NCI-H446 treated with DMSO at 0.1 percent for 48 hours (cell line): ENCODE results near the gene FXYD1.
A peak's percentile ranks its signal among the peaks of the same experiment; 100 is the strongest.

ENCODE experiments used
- DNase-seq: peaks from one replicate; lab custom pipeline; 2025; lab: John Stamatoyannopoulos, UW

FXYD1 gene

GRCh38 chr19:35107545-35107944 is 31.1 kb upstream of the FXYD1 start:
- DNase-seq = no peak

DNA sequence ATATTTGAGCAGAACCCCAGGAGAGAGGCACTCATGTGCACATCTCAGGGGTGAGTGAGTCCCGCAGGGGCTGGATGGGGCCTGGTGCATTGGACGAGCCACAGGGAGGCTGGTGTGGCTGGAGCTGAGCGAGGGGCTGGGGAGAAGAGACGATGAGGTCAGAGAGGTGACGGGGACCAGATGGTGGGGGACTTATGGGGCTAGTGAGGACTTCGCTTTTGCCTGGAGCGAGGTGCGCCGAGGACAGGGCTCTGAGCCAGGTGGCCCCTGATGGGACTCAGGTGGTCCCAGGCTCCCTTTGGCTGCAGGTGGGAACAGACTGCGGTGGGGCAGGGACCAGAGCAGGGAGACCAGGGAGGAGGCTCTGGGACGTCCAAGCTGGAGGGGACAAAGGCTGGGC is 29.9 kb upstream of the FXYD1 start:
- no peak for DNase-seq

- DNase-seq = no peak
Observed at GRCh38 chr19:35109395-35110112, 29.1 kb upstream of the FXYD1 start.

DNA sequence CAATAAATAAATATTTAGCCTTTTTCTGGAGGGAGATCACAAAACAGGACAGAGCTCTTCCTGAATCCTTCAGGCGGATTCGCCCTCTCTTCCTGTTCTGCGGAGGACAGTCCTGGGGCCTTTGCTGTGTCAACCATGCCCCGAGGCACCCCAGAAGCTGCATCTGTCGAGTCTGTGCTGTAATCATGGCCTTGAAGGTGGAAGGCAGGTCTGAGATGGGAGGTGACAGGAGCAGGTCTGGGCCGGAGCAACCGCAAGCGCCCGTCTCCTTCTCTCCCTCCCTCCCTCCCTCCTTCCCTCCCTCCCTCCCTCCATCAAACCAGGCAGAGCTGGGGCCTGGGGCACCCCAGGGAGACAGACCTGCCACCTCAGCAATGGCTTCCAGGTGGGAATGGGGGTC is 27.6 kb upstream of the FXYD1 start:
- DNase-seq = no peak

DNA sequence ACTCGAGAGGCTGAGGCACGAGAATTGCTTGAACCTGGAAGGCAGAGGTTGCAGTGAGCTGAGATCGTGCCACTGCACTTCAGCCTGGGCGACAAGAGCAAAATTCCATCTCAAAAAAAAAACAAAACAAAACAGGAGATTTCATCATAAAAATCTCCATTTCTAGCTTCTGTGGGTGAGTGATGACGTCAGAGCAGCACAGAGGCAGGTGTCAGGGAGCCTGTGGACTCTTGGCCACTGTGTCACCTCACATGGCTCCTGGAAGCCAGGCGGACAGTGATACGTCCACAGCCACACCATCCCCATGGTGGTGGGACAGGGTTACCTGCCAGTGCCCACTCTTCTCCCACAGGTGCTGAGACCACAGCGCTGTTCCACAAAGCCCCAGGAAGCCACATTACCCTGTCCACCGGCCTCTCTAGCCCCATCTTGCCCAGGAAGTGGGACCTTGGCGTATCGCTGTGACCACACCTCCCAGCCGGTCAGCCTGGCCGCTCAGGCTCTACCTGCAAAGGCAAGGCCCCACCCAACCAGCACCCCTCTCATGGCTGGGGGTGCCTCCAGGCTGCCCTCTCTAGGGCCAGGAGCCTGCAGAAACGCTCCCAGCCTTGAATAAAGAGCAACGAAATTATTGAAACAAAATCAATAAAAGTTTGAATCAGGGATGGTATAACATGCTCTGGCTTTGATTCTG is 25.5 kb upstream of the FXYD1 start:
- no peak for DNase-seq

GRCh38 chr19:35114353-35115176 is 24.1 kb upstream of the FXYD1 start:
- DNase-seq = no peak

- no peak for DNase-seq
Observed at GRCh38 chr19:35115177-35115951, 23.3 kb upstream of the FXYD1 start, which contains the start of gene FXYD3. Gene FXYD3 (plus strand): TSS chr19:35115823. CDS start chr19:35119377, 3,554 bp downstream.

DNA sequence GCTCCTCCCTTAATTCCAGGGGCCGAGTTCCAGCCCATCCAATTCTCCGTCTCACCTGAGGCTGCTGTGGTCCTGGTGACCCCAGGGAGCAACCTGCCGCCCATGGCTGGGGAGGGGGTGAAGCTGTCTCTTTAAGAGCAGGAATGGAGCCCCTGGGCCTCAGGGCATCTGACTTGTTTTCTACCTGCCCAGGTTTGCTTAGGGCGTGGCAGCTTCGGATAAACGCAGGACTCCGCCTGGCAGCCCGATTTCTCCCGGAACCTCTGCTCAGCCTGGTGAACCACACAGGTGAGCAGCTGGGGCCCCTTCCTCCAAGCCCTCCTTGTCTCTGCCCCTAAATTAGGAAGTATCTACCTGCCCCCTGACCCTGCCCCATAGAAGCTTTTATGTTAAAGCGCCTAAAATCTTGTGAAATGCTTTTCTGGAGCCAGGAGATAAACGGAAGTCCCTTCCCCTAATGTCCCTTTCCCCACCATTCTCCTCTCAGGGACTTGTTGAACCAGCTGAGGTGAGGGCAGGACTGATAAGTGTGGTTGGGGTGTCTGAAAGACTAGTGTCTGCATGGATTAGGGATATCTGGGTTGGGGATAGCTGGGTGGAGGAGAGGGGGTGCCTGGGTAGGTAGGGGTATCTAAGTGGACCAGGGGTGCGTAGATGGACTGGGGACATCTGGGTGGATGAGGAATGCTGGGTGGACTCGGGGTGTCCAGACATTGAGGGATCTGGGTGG is 22.4 kb upstream of the FXYD1 start:
- DNase-seq = no peak

DNA sequence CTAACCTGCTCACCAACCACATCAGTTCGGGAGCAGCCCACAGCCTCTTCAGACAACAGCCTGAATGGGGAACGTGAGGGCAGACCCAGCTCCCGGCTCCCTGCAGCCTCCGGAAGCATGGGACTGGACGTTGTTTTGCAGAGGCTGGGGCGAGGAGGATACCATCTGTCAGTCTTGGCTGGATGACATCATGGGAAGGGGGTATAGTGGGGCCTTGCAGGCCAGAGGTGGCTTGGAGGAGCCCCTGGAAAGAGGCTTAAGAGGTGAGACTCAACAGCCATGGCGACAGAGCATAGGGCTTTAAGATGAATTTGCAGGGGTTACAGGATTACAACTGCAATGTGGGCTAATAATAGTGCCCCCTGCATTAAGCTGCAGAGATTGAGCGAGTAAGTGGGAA is 21.5 kb upstream of the FXYD1 start:
- no peak for DNase-seq

DNA sequence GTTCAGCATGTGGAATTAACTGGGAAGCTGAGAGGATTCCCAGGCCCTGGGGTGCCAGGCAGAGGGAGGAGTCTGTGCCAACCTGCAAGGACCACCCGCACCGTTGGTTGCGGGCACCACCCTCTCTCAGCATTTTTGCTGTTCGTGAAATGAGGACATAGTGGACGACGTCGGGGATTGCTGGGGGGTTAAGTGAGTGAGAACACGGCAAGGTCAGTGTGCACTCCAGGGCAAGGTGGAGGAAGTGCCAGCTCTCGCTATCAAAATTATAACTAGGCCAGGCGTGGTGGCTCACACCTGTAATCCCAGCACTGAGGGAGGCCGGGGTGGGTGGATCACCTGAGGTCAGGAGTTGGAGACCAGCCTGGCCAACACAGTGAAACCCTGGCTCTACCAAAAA is 20.8 kb upstream of the FXYD1 start:
- no peak for DNase-seq

GRCh38 chr19:35118268-35119020 is 20.2 kb upstream of the FXYD1 start:
- no peak for DNase-seq

DNA sequence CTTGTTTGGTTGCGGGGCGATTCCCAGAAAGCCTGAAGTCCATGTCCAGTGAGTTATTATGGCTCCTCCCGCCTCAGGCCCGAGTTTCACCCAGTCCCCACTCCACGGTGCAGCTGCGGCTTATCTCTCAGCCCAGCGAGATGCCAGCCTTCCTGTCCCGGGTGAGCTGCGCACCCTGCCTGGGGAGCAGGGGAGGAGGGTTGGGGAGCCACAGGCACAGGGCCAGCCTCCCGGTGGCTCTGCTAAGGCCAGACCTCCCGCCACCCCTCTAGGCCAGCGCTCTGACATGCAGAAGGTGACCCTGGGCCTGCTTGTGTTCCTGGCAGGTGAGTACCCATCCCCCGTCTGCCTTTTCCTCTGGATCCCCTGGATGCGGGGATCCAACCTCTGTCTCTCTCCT is 19.5 kb upstream of the FXYD1 start:
- DNase-seq = no peak

- no peak for DNase-seq
Observed at GRCh38 chr19:35119578-35120155, 19.0 kb upstream of the FXYD1 start.

DNA sequence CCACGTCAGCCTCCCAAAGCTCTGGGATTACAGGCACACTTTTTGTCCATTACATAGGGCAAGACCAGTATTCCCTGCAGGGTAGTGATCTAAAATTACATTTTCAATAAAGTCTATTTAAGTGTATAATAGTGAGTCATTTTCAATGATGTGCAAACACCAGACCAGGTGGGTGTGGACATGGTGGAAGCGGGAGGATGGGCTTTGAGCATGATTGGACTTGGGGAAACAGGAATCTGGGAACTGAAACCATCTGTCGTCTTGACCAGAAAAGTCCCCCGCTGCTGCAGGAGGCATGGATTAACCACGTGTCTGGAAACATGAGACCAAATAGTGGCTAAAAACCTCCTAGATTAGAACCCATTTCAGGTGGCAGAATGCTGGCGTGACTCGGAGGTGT is 18.1 kb upstream of the FXYD1 start:
- DNase-seq = no peak

DNA sequence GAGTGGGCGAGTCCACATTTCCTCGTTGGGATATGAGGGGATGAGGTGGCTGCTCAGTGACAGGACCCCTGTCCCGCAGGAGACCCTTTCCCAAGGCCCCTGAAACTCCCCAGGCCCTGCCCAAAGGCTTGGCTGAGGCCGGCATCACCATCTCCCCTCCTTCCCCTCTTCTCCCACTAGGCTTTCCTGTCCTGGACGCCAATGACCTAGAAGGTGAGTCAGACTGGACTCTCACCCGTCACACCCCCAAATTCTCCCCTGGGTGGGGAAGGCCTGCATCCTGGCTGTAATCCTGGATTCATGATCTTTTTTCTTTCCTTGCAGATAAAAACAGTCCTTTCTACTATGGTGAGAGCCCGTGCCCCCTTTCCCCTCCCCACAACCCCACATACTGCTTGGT is 17.7 kb upstream of the FXYD1 start:
- no peak for DNase-seq

DNA sequence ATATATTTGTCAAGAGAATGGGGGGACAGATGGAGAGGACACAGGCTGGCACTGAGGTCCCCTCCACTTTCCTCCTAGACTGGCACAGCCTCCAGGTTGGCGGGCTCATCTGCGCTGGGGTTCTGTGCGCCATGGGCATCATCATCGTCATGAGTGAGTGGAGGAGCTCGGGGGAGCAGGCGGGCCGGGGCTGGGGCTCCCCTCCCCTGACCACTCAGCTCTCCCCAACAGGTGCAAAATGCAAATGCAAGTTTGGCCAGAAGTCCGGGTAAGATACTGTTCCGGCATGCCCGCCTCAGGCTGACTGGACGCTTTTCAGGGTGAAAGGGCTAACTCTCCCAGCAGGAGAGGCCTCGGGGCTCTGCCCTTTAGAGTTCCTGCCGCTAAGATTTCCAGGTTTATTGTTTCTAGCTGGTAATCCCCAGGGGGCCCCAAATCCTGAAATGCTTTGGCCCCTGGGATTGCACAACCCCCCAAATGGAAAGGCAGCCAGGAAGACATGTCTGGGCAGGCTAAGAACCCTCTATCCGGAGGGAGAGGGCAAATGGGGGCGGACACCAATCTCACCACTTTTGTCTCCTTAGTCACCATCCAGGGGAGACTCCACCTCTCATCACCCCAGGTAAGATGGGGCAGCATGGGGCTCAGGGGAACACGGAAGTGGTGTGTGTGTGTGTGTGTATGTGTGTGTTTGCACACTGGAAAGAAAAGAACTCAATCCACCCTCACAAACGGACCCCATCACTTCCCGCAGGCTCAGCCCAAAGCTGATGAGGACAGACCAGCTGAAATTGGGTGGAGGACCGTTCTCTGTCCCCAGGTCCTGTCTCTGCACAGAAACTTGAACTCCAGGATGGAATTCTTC is 15.7 kb upstream of the FXYD1 start:
- DNase-seq = no peak

DNA sequence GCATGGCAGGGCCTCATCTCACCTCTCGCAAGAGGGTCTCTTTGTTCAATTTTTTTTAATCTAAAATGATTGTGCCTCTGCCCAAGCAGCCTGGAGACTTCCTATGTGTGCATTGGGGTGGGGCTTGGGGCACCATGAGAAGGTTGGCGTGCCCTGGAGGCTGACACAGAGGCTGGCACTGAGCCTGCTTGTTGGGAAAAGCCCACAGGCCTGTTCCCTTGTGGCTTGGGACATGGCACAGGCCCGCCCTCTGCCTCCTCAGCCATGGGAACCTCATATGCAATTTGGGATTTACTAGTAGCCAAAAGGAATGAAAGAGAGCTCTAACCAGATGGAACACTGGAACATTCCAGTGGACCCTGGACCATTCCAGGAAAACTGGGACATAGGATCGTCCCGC is 15.1 kb upstream of the FXYD1 start:
- no peak for DNase-seq

DNA sequence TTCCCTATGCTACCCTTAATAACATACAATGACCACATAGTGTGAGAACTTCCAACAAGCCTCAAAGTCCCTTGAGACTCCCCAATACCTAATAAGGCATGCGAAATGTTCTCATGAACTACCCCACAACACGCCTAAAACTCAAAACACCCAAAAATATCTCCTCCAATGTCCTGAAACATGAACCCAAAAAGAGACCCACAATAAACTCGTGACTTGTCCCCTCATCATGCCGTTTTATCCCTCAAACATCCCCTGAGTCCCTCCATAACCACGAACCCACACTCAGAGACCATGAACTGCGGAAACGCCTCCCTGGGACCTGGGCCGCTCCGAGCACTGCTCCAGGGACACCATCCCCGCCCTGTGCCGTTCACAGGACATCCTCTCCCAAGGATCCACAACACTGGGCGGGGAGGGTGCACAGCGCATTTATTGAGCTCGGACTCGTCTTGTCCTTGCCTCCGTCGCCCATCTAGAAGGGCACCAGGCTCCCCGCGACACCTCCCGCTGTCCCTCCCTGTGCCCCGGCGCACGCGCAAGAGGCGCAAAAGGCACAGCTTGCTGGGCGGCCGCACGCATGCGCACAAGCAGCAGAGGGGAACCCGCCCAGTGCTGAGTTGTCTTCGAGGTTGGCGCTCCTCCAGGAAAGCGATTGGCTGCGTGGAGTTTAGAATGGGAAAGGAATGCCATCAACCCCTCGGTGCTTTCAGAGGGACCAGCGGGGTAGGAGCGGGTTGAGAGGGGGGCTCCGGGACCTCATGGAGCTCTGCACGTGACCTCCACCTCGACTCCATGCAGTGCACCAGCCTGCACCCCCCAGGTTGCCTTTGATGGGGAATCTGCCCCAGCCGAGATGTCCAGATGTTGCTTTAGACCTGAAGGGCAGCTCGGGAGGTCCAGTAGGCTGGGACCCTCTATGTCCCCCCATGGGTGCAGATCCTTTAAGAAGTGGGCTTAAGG is 14.2 kb upstream of the FXYD1 start:
- DNase-seq = peak; percentile 82
